Fibroblast of skin of left biceps (primary cell): Measurements from ENCODE around the gene NXPE4.
A peak's percentile ranks its signal among the peaks of the same experiment; 100 is the strongest.
"Not testable (repeated sequence)": the region's sequence is repeated elsewhere in the genome, so short reads cannot be mapped to it uniquely, and the experiment has no call there.

Experiments used
- DNase-seq, 2 experiments: peaks; one replicate each; pipeline ENCODE4 v3.0.0-alpha.2; 2013; ENCODE audit warnings: low read depth in 2 of 2

Gene NXPE4

DNA sequence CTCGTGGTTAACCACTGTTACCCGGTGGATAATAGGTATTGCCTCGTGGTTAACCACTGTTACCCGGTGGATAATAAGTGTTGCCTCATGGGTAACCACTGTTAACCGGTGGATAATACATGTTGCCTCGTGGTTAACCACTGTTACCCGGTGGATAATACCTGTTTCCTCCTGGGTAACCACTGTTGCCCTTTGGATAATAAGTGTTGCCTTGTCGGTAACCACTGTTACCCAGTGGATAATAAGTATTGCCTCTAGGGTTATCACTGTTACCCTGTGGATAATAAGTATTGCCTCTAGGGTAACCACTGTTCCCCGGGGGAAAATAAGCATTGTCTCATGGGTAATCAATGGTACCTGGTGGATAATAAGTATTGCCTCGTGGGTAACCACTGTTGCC, 15.0 kb upstream of the NXPE4 start:
- no peak for DNase-seq

DNA sequence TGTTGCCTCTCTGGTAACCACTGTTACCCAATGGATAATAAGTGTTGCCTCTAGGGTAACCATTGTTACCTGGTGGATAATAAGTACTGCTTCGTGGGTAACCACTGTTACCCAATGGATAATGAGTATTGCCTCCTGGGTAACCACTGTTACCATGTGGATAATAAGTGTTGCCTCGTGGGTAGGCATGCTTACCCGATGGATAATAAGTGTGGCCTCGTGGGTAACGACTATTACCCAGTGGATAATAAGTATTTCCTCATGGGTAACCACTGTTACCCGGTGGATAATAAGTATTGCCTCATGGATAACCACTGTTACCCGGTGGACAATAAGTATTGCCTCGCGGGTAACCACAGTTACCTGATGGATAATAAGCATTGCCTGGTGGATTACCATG, 13.8 kb upstream of the NXPE4 start:
- no peak for DNase-seq

DNA sequence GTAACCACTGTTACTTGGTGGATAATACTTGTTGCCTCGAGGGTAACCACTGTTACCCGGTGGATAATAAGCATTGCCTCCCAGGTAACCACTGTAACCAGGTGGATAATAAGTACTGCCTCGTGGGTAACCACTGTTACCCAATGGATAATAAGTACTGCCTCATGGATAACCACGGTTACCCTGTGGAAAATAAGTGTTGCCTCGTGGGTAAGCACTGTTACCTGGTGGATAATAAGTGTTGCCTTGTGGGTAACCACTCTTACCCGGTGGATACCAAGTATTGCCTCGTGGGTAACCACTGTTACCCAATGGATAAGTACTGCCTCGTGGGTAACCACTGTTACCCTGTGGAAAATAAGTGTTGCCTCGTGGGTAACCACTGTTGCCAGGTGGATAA, 13.0 kb upstream of the NXPE4 start:
- not testable (repeated sequence) for DNase-seq

GRCh38 chr11:114607753-114608459, 12.3 kb upstream of the NXPE4 start:
- DNase-seq = no peak

DNA sequence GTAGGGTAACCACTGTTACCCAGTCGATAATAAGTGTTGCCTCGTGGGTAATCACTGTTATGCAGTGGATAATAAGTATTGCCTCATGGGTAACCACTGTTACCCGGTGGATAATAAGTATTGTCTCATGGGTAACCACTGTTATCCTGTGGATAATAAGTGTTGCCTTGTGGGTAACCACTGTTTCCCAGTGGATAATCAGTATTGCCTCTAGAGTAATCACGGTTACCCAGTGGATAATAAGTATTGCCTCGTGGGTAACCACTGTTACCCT, 11.2 kb upstream of the NXPE4 start:
- not testable (repeated sequence) for DNase-seq

DNA sequence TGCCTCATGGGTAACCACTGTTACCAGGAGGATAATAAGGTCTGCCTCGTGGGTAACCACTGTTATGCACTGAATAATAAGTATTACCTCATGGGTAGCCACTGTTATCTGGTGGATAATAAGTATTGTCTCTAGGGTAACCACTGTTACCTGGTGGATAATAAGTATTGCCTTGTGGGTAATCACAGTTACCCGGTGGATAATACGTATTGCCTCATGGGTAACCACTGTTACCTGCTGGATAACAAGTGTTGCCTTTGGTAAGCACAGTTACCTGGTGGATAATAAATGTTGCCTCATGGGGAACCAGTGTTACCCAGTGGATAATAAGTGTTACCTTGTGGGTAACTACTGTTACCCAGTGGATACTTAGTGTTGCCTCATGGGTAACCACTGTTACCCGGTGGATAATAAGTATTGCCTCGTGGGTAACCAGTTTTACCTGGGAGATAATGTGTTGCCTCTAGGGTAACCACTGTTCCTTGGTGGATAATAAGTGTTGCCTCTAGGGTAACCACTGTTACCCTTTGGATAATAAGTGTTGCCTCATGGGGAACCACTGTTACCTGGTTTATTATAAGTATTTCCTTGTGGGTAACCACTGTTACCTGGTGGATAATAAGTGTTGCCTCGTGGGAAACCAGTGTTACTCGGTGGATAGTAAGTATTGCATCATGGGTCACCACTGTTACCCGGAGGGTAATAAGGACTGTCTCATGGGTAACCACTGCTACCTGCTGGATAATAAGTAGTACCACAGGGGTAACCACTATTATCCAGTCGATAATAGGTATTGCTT, 10.6 kb upstream of the NXPE4 start:
- DNase-seq = no peak

DNA sequence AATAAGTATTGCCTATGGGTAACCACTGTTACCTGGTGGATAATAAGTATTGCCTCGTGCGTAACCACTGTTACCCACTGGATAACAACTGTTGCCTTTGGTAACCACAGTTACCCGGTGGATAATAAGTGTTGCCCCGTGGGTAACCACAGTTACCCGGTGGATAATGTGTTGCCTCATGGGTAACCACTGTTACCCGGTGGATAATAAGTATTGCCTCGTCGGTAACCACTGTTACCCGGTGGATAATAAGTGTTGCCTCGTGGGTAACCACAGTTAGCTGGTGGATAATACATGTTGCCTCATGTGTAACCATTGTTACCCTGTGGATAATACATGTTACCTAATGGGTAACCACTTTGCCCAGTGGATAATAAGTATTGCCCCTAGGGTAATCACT, 9.8 kb upstream of the NXPE4 start:
- DNase-seq = no peak

- no peak for DNase-seq
Observed at GRCh38 chr11:114604886-114605285, 9.3 kb upstream of the NXPE4 start.

GRCh38 chr11:114604179-114604813, 8.7 kb upstream of the NXPE4 start:
- no peak for DNase-seq

GRCh38 chr11:114603151-114603550, 7.6 kb upstream of the NXPE4 start:
- not testable (repeated sequence) for DNase-seq

DNA sequence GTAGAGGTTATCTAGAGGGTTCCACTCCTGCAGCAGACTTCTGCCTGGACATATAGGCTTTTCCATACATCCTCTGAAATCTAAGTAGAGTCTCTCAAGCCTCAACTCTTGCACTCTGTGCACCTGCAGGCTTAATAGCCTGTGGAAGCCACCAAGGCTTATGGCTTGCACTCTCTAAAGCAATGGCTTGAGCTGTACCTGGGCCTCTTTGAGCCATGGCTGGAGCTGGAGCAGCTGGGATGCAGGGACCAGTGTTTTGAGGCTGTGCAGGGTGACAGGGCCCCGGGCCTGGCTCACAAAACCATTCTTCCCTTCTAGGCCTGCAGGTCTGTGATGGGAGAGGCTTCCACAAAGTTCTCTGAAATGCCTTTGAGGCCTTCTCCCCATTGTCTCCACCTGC, 2.9 kb upstream of the NXPE4 start:
- no peak for DNase-seq

GRCh38 chr11:114596175-114596919, 761 bp upstream of the NXPE4 start:
- DNase-seq = no peak

- no peak for DNase-seq
Observed at GRCh38 chr11:114594703-114595102, 883 bp downstream of the NXPE4 start.

DNA sequence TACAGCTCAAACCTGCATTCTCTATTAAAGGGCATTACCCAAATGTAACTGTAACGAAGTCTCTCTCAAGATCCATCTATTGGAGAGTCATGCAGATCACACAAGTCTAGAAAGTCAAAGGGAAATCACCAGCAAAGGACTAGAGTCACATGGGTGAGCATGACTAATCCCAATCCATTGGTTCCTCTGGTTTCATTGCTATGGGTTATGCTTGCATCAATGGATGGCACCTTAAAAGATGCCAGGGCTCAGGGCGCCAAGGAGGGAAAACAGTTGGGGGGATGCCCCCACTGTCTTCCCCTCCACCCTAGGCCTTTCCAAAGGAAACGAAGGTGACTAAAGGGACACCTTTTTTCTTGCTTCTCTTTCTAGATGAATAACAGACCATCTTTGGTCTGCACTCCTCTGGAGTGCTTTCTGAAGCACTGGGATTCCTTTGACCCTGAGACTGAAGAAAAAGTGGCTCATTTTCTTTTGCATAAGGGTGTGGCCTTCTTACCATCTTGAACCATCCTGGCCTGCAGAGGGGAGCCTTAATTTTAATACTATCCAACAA, 8.1 kb downstream of the NXPE4 start:
- DNase-seq = no peak

- DNase-seq = no peak
Observed at GRCh38 chr11:114586797-114587196, 8.8 kb downstream of the NXPE4 start.

- DNase-seq = no peak
Observed at GRCh38 chr11:114571712-114572111, 23.9 kb downstream of the NXPE4 start.

DNA sequence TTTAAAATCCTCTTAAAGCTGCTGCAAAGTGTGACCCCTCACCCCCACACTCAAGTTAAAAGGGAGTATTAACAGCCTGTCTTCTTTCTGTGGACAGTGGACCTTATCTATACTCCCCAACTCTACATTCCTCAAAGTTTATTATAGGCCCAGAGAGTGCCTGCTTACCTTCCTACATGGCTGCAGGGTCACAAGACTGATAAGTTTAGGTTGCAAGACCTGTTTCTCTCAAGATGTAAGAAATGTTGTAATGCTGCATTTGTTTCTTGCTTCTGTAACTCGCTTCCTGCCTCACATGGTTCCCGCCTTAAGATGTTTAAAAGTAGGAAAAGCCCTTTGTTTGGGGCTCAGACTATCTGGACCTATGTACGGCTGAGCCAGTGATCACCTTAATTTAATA, 25.8 kb downstream of the NXPE4 start:
- no peak for DNase-seq

DNA sequence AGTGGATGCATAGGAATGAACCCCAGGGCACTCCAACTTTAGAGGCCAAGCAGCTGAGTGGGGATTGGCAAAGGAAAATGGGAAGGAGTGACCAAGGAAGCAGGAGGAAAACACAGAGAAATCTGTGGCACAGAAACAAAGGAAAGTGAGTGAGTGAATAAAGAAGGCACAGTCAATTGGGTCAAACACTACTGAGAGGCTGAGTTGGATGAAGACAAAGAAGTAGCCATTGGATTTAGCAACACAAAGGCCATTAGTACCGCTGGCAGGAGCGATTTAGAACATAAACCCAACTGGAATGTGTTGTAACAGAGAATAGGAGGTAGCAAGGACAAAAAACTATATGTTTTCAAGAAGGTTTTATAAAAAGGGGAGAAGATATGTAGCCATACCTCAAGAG, 29.3 kb downstream of the NXPE4 start:
- no peak for DNase-seq

- peak; percentile 44 to 49 for DNase-seq
Observed at GRCh38 chr11:114564831-114565230, 30.8 kb downstream of the NXPE4 start.

GRCh38 chr11:114563077-114563476, 32.5 kb downstream of the NXPE4 start:
- DNase-seq = no peak

GRCh38 chr11:114562166-114562916, 33.2 kb downstream of the NXPE4 start:
- DNase-seq = no peak
